ENCODE results near the gene FOXP1. TPM values are rescaled to one million over a fixed set of nuclear protein-coding genes. Genes with fewer than 3 reads are reported as not detected.

Gene FOXP1
- total RNA-seq, 1 donor from 2014 or later: 195 TPM

DNA sequence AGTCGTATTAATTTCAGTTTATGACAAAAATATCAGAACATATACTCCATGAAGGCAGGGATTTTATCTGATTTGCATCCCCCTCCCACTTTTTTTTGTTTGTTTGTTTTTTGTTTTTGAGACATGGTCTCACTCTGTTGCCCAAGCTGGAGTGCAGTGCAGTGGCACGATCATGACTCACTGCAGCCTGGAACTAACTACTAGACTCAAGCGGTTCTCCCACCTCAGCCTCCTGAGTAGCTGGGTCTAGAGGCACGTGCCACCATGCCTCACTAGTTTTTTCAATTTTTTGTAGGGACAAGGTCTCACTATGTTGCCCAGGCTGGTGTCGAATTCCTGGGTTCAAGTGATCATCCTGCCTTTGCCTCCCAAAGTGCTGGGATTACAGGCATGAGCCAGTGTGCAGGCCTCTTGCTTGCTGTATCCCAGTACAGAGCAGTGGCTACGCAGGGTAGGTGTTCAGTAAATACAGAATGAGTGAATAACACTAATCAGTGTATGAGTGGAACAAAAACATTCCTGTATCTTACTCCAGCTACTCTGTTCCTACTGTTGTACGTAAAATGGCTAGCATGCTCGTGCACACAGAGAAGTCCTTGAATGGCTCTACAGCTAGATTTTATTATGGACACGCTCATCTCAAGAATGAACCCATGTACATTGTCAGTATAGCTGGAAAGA is 272.4 kb downstream of the FOXP1 start:
- TF ChIP-seq, protein P1, sequence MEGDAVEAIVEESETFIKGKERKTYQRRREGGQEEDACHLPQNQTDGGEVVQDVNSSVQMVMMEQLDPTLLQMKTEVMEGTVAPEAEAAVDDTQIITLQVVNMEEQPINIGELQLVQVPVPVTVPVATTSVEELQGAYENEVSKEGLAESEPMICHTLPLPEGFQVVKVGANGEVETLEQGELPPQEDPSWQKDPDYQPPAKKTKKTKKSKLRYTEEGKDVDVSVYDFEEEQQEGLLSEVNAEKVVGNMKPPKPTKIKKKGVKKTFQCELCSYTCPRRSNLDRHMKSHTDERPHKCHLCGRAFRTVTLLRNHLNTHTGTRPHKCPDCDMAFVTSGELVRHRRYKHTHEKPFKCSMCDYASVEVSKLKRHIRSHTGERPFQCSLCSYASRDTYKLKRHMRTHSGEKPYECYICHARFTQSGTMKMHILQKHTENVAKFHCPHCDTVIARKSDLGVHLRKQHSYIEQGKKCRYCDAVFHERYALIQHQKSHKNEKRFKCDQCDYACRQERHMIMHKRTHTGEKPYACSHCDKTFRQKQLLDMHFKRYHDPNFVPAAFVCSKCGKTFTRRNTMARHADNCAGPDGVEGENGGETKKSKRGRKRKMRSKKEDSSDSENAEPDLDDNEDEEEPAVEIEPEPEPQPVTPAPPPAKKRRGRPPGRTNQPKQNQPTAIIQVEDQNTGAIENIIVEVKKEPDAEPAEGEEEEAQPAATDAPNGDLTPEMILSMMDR (IDR thresholded peaks at IDR 0.05): no peak
- Mint-ChIP-seq H3K36me3 (ENCODE audit: unreplicated experiment) (peaks cover 3% of the 10 kb centered on the region), H3K27ac (ENCODE audit: unreplicated experiment) (peak overlapping the region; percentile 48), H3K4me3 (ENCODE audit: unreplicated experiment) (no peak overlapping the region), H3K27me3 (ENCODE audit: unreplicated experiment) (no peaks in the 10 kb centered on the region), H3K9me3 (ENCODE audit: unreplicated experiment) (no peaks in the 10 kb centered on the region), H3K4me1 (ENCODE audit: unreplicated experiment) (peaks cover 60% of the 10 kb centered on the region)
- no peak for DNase-seq (ENCODE audit: extremely low spot score, unreplicated experiment)

DNA sequence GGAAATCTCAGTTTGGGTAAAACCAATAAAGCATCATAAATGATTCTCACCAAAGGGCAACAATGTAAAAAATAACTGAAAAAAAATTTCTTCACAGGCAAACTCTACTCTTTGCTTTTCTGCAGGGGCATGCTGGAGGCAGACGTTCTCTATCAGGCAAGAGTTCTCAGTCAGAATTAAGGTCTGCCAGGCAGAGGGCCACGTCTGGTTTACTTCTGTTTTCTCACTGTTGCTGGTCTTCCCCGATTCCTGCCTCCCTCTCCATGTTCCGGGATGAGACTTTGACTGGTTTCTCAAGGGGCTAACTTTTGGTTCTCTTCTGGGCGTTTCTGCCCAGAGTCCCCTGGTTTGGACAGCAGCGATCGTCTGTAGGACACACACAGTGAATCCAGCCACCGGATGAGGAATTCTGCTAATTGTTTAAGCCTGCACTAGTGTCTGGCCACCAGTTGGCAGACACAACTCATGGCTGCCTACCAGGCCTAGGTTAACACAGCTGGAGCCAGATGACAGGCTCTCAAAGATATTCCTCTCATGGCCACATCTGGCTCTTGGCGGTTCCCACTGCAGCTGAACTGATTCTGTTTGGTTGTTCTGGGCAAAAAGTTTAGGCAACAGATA is 273.1 kb downstream of the FOXP1 start:
- Mint-ChIP-seq H3K36me3 (ENCODE audit: unreplicated experiment) (peaks cover 3% of the 10 kb centered on the region), H3K9me3 (ENCODE audit: unreplicated experiment) (no peaks in the 10 kb centered on the region), H3K27ac (ENCODE audit: unreplicated experiment) (peak overlapping the region; percentile 48), H3K4me1 (ENCODE audit: unreplicated experiment) (peaks cover 66% of the 10 kb centered on the region), H3K27me3 (ENCODE audit: unreplicated experiment) (no peaks in the 10 kb centered on the region), H3K4me3 (ENCODE audit: unreplicated experiment) (no peak overlapping the region)
- TF ChIP-seq, protein P1 (IDR thresholded peaks at IDR 0.05): no peak
- no peak for DNase-seq (ENCODE audit: extremely low spot score, unreplicated experiment)

DNA sequence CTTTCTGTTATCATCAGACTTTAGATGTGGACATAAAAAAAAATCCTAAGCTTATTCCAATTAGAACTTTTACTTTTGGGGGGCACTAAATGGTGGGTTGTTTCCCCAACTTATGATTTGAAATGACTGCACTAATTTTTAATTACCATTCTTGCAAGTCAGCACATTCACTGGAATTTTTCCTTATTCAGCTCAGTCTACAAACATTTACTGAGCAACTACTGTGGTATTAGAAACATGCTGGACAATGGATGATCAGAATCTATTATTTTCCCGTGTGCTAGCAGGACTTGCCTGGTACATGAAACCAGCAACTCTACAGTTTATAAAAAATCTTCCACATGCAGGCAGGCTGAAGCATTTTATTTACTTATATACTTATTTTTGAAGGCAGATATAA is 273.6 kb downstream of the FOXP1 start:
- Mint-ChIP-seq H3K27ac (ENCODE audit: unreplicated experiment) (no peak overlapping the region), H3K4me1 (ENCODE audit: unreplicated experiment) (peaks cover 72% of the 10 kb centered on the region), H3K27me3 (ENCODE audit: unreplicated experiment) (no peaks in the 10 kb centered on the region), H3K9me3 (ENCODE audit: unreplicated experiment) (no peaks in the 10 kb centered on the region), H3K36me3 (ENCODE audit: unreplicated experiment) (peaks cover 3% of the 10 kb centered on the region), H3K4me3 (ENCODE audit: unreplicated experiment) (no peak overlapping the region)
- TF ChIP-seq, protein P1 (IDR thresholded peaks at IDR 0.05): no peak
- no peak for DNase-seq (ENCODE audit: extremely low spot score, unreplicated experiment)

DNA sequence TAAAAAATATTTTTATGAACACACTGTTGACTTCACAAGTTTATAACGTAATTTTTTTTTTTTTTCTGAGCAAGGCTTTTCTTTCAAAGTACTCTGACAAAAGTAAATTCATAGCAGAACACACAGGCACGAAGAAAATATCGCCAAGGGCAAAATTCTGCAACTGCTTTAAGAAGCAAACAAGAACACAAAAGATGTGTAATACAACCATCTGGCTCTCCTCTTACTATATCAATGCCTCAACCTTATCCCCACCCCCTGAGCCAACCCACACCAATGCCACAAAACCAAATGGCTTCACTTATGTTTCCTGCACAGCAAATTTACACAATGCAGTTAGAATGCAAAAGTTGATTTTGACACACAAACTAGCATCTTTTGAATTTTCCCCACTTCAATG is 274.2 kb downstream of the FOXP1 start:
- TF ChIP-seq, protein P1 (IDR thresholded peaks at IDR 0.05): no peak
- Mint-ChIP-seq H3K4me3 (ENCODE audit: unreplicated experiment) (no peak overlapping the region), H3K27ac (ENCODE audit: unreplicated experiment) (peak overlapping the region; percentile 28), H3K27me3 (ENCODE audit: unreplicated experiment) (no peaks in the 10 kb centered on the region), H3K4me1 (ENCODE audit: unreplicated experiment) (peaks cover 73% of the 10 kb centered on the region), H3K9me3 (ENCODE audit: unreplicated experiment) (no peaks in the 10 kb centered on the region), H3K36me3 (ENCODE audit: unreplicated experiment) (peaks cover 3% of the 10 kb centered on the region)
- DNase-seq (ENCODE audit: extremely low spot score, unreplicated experiment): no peak

DNA sequence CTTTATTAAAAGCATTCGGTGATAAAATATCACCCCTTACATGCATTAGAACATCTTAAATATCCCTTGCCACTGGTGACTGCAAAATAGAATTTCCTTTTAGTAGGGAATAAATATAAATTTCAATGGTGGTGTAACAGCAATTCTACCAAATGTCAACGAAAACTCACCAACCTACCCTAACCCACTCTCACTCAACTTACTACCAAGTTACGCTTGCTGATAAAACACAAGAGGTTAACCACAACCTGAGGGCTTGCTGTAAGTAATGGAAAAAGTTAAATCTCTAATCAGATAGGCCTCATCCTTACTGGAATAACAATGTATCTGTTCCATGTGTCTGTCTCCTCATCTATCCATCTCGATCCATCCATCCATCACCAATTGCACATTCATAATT is 274.7 kb downstream of the FOXP1 start:
- peak overlapping the region; percentile 28 for H3K27ac Mint-ChIP-seq (ENCODE audit: unreplicated experiment)
- H3K27me3 Mint-ChIP-seq (ENCODE audit: unreplicated experiment): no peaks in the 10 kb centered on the region
- no peak for DNase-seq (ENCODE audit: extremely low spot score, unreplicated experiment)
- H3K36me3 Mint-ChIP-seq (ENCODE audit: unreplicated experiment): peaks cover 3% of the 10 kb centered on the region
- TF ChIP-seq, protein P1 (IDR thresholded peaks at IDR 0.05): no peak
- H3K4me1 Mint-ChIP-seq (ENCODE audit: unreplicated experiment): peaks cover 78% of the 10 kb centered on the region
- no peak overlapping the region for H3K4me3 Mint-ChIP-seq (ENCODE audit: unreplicated experiment)
- no peaks in the 10 kb centered on the region for H3K9me3 Mint-ChIP-seq (ENCODE audit: unreplicated experiment)
